DND-41 (cell line): ENCODE data around the gene RUNX1.
A peak's percentile ranks its signal among the peaks of the same experiment; 100 is the strongest.

Experiments used
- ATAC-seq: fragments of 200-7000 bp; cut with Tn5 transposase; 3 replicates; pipeline ENCODE4 v1.9.1; 2021; ENCODE audit warnings: low read depth; ENCODE audit not compliant: insufficient read depth
- DNase-seq: peaks from one replicate; pipeline ENCODE4 v3.0.0-alpha.2; 2020
- H2AFZ ChIP-seq: 2 replicates; pipeline ENCODE4 v1.6.0; 2012; ENCODE audit warnings: low read depth, low read length
- H3K27ac ChIP-seq: 2 replicates; pipeline ENCODE4 v1.5.1; 2012; ENCODE audit warnings: low read length, inconsistent platforms
- H3K27me3 ChIP-seq: fragments of 200-600 bp; sonication (generic); 2 replicates; pipeline ENCODE4 v1.6.0; 2012; ENCODE audit warnings: low read length, mild to moderate bottlenecking, inconsistent platforms; ENCODE audit not compliant: insufficient read depth, poor library complexity
- H3K36me3 ChIP-seq: 2 replicates; pipeline ENCODE4 v1.5.1; 2012; ENCODE audit warnings: low read length, inconsistent platforms; ENCODE audit not compliant: insufficient read depth
- H3K4me1 ChIP-seq: 2 replicates; pipeline ENCODE4 v1.5.1; 2012; ENCODE audit warnings: mild to moderate bottlenecking, low read length; ENCODE audit not compliant: insufficient read depth
- H3K4me2 ChIP-seq: 2 replicates; pipeline ENCODE4 v1.6.0; 2012; ENCODE audit warnings: mild to moderate bottlenecking, moderate library complexity, low read length, inconsistent platforms; ENCODE audit not compliant: insufficient read depth
- H3K4me3 ChIP-seq, 2 experiments: fragments of 200-600 bp in 1 of 2; shearing (Covaris generic) in 1 of 2; 2 replicates each; pipeline ENCODE4 v1.5.1; 2012 to 2016; ENCODE audit warnings: inconsistent platforms in 2 of 2, low read length in 2 of 2, mild to moderate bottlenecking in 2 of 2, low read depth in 1 of 2, moderate library complexity in 1 of 2
- H3K79me2 ChIP-seq: 2 replicates; pipeline ENCODE4 v1.6.0; 2012; ENCODE audit warnings: low read length, inconsistent platforms; ENCODE audit not compliant: insufficient read depth
- H3K9ac ChIP-seq: 2 replicates; pipeline ENCODE4 v1.6.0; 2012; ENCODE audit warnings: low read depth, mild to moderate bottlenecking, inconsistent platforms, low read length, moderate library complexity
- H3K9me3 ChIP-seq: 2 replicates; pipeline ENCODE4 v1.5.1; 2012; ENCODE audit warnings: low read length, moderate library complexity, mild to moderate bottlenecking, inconsistent platforms; ENCODE audit not compliant: insufficient read depth, severe bottlenecking
- H4K20me1 ChIP-seq: 2 replicates; pipeline ENCODE4 v1.6.0; 2012; ENCODE audit warnings: low read length; ENCODE audit not compliant: insufficient read depth
- EZH2 ChIP-seq: IDR thresholded peaks from 3 replicates; pipeline ENCODE4 v1.6.1; 2012; ENCODE audit warnings: borderline replicate concordance, low read depth, mild to moderate bottlenecking, moderate library complexity, low read length, inconsistent platforms; ENCODE audit not compliant: severe bottlenecking
- TF ChIP-seq, protein P1 (sequence below): IDR thresholded peaks from 2 replicates; pipeline ENCODE4 v1.5.1; 2012; ENCODE audit warnings: borderline replicate concordance, low read length, moderate library complexity, mild to moderate bottlenecking; ENCODE audit not compliant: poor library complexity, severe bottlenecking; ENCODE audit errors: extremely low read depth

Gene RUNX1

DNA sequence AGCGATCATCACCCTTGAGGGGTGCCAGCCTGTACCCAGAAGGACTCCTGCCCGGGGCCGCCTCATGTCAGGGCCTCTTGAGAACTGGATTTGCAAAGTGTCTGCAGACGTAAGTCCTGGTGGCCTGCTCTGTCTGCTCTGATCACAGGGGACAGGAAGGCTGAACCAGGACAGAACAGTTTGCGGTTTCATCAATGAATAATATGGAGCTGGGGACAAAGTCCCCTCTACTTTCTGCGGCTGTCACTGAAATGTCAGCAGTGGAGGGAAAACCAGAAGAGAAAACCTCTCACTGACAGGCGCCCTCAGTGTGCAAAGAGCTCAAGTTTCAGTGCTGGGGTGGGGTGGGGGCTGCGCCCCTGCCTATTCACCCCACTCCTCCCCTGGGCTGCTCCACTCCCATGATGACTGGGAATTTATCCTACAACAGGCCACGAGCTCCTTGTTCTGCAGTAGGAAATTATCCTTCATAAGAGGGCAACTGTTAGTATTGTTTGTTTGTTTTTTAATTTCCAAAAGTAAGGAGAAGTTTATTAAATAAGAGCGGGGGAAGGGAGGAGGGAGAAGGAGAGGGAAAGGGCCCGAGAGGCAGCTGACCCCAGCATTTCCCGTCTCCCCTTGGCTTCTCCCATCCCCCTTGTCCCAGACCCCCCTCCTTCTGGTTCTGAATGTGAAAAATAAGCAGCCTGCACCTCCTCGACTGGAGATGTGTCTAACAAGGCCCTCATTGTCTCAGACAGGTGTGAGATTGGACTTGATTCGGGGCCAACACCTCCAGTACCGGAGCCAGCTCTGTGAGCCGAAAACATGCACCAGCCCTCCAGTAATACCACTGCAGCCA, 231.1 kb downstream of the RUNX1 start:
- H3K27ac ChIP-seq: no peak overlapping the region; the same call in 1 of the 2 replicates
- no peaks in the 10 kb centered on the region for H3K9me3 ChIP-seq
- H3K9ac ChIP-seq: no peak overlapping the region
- H3K4me1 ChIP-seq: no peaks in the 10 kb centered on the region
- H4K20me1 ChIP-seq: peaks cover 64% of the 10 kb centered on the region
- DNase-seq (no peak), ATAC-seq (no peak)
- TF ChIP-seq, protein P1, sequence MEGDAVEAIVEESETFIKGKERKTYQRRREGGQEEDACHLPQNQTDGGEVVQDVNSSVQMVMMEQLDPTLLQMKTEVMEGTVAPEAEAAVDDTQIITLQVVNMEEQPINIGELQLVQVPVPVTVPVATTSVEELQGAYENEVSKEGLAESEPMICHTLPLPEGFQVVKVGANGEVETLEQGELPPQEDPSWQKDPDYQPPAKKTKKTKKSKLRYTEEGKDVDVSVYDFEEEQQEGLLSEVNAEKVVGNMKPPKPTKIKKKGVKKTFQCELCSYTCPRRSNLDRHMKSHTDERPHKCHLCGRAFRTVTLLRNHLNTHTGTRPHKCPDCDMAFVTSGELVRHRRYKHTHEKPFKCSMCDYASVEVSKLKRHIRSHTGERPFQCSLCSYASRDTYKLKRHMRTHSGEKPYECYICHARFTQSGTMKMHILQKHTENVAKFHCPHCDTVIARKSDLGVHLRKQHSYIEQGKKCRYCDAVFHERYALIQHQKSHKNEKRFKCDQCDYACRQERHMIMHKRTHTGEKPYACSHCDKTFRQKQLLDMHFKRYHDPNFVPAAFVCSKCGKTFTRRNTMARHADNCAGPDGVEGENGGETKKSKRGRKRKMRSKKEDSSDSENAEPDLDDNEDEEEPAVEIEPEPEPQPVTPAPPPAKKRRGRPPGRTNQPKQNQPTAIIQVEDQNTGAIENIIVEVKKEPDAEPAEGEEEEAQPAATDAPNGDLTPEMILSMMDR: no peak
- no peak for TF ChIP-seq EZH2
- no peak overlapping the region for H3K4me2 ChIP-seq
- no peak overlapping the region for H2AFZ ChIP-seq
- H3K79me2 ChIP-seq: peaks cover 63% of the 10 kb centered on the region
- no peaks in the 10 kb centered on the region for H3K27me3 ChIP-seq
- no peak overlapping the region for H3K4me3 ChIP-seq
- H3K36me3 ChIP-seq: peaks cover 100% of the 10 kb centered on the region

DNA sequence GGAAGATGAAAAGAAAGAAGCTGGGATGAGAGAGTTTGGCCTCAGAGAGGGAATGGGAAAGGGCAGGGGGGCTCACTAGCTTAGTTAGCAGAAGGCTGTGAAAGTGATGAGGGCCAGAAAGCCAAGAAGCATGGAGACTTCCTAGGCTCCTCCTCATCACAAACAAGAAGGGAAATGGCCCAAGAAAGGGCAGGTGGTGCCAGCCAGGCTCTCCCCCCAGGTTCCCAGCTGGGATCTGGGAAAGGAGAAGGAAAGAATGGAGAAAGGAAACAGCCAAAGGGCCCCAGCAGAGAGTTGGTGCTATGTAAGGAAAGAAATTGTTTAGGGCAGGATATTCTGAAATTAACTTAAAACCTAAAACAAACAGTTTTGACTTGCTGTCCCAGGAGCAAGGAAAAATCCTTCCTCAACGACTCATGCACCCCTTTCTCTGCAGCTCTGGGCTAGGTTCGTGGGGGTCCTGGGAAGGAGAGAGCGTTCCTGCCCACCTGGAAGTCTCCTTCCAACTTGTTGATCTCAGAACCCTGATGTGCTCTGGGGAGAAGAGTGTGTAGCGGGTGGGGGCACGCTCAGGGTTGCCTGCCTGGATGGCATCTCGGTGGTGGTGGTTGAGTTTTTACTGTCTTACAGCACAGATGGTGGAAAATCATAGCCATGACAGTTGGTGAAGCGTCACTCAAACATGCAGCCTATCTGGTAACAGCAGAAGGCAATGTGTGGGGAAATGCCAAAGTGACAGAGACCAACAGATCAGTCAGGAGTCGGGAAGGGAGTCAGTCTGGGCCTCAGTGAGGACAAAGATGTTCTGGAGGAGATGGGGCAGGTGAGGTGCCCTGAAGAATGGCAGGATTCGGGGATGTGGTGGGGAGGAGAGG, 233.0 kb downstream of the RUNX1 start:
- Histone ChIP-seq H2AFZ (no peak overlapping the region), H3K9ac (no peak overlapping the region), H3K27ac (peak overlapping the region; percentile 26; the same call in 1 of the 2 replicates), H3K4me2 (no peak overlapping the region), H3K4me3 (no peak overlapping the region), H3K9me3 (no peaks in the 10 kb centered on the region), H4K20me1 (peaks cover 63% of the 10 kb centered on the region), H3K4me1 (no peaks in the 10 kb centered on the region), H3K79me2 (peaks cover 66% of the 10 kb centered on the region), H3K27me3 (no peaks in the 10 kb centered on the region), H3K36me3 (peaks cover 100% of the 10 kb centered on the region)
- no peak for DNase-seq
- no peak for ATAC-seq
- TF ChIP-seq EZH2: no peak
- TF ChIP-seq, protein P1: no peak

DNA sequence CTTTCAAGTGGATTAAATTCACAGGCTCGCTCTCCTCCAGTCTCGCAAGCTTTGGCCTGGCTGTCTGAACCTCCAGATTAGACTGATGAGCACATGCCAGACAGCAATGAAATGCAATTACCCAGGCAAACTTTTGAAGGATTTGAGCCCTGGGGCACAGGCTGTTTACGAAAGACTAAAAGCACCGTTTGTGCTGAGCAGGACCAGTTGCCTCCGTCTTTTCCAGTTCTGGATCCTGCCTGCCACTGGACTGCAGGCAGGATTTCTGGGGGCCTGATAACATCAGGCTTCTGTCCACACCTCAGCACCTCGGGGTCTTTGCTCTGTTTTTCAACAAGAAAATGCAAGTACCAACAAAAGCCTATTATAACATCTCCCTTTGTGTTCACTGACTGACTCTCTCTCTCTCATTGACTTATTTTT, 234.6 kb downstream of the RUNX1 start:
- DNase-seq: no peak
- ATAC-seq: no peak
- Histone ChIP-seq H3K4me3 (no peak overlapping the region), H3K4me2 (no peak overlapping the region), H4K20me1 (peaks cover 57% of the 10 kb centered on the region), H3K27me3 (no peaks in the 10 kb centered on the region), H3K4me1 (no peaks in the 10 kb centered on the region), H2AFZ (no peak overlapping the region), H3K36me3 (peaks cover 100% of the 10 kb centered on the region), H3K79me2 (peaks cover 64% of the 10 kb centered on the region), H3K27ac (no peak overlapping the region), H3K9me3 (no peaks in the 10 kb centered on the region), H3K9ac (no peak overlapping the region)
- TF ChIP-seq EZH2: no peak
- TF ChIP-seq, protein P1: no peak
